ENCODE results near the gene TCTN2. TPM values are rescaled to one million over a fixed set of nuclear protein-coding genes. Genes with fewer than 3 reads are reported as not detected.

The TCTN2 gene
- total RNA-seq, 1 donor from 2014 or later = 2.7 TPM

- intact Hi-C loops (cut with DNase I) = loop anchor here (2.0 to 5.0 kb wide), 3 partner anchors 41 to 260 kb away; partner anchors contain the start of genes CCDC92, TCTN2 and ZNF664
- Histone ChIP-seq H3K9me3 (no peaks in the 10 kb centered on the region), H3K27me3 (no peaks in the 10 kb centered on the region), H3K4me3 (peak overlapping the region; percentile 95 to 96), H3K27ac (peak overlapping the region; percentile 45 to 70), H3K4me1 (peaks cover 0 to 16% of the 10 kb centered on the region in 2 donors), H3K36me3 (no peaks in the 10 kb centered on the region)
- peak in 1 of 2 donors; percentile 56 for DNase-seq (ENCODE audit: low spot score in 2 of 2)
- no peak for TF ChIP-seq CTCF (IDR thresholded peaks at IDR 0.05)
Observed at GRCh38 chr12:123712780-123713319, 41.9 kb downstream of the TCTN2 start.

GRCh38 chr12:123713398-123713797, 42.5 kb downstream of the TCTN2 start:
- Histone ChIP-seq H3K9me3 (no peaks in the 10 kb centered on the region), H3K36me3 (no peaks in the 10 kb centered on the region), H3K4me3 (peak overlapping the region; percentile 95 to 96), H3K4me1 (peaks cover 0 to 16% of the 10 kb centered on the region in 2 donors), H3K27me3 (no peaks in the 10 kb centered on the region), H3K27ac (no peak overlapping the region)
- peak in 1 of 2 donors; percentile 39 for DNase-seq (ENCODE audit: low spot score in 2 of 2)
- TF ChIP-seq CTCF (IDR thresholded peaks at IDR 0.05) = no peak
- intact Hi-C loops (cut with DNase I) = loop anchor here (2.0 to 5.0 kb wide), 3 partner anchors 41 to 259 kb away; partner anchors contain the start of genes CCDC92, TCTN2 and ZNF664

GRCh38 chr12:123713823-123714585, 43.1 kb downstream of the TCTN2 start:
- no peak for TF ChIP-seq CTCF (IDR thresholded peaks at IDR 0.05)
- Histone ChIP-seq H3K36me3 (peaks cover 0 to 3% of the 10 kb centered on the region in 2 donors), H3K9me3 (no peaks in the 10 kb centered on the region), H3K27ac (no peak overlapping the region), H3K4me3 (peak overlapping the region in 1 of 2 donors; percentile 96), H3K4me1 (peaks cover 0 to 16% of the 10 kb centered on the region in 2 donors), H3K27me3 (no peaks in the 10 kb centered on the region)
- DNase-seq (ENCODE audit: low spot score in 2 of 2) = peak in 1 of 2 donors; percentile 18
- intact Hi-C loops (cut with DNase I) = loop anchor here (2.0 to 5.0 kb wide), 3 partner anchors 42 to 259 kb away; partner anchors contain the start of genes CCDC92, TCTN2 and ZNF664

- H3K4me1 ChIP-seq = peaks cover 0 to 16% of the 10 kb centered on the region in 2 donors
- H3K36me3 ChIP-seq = peaks cover 0 to 15% of the 10 kb centered on the region in 2 donors
- no peak for DNase-seq (ENCODE audit: low spot score in 2 of 2)
- no peaks in the 10 kb centered on the region for H3K27me3 ChIP-seq
- TF ChIP-seq CTCF (IDR thresholded peaks at IDR 0.05) = no peak
- no peaks in the 10 kb centered on the region for H3K9me3 ChIP-seq
- no peak overlapping the region for H3K4me3 ChIP-seq
- no peak overlapping the region for H3K27ac ChIP-seq
- intact Hi-C loops (cut with DNase I) = no loop called here
Observed at GRCh38 chr12:123715195-123715594, 44.3 kb downstream of the TCTN2 start.

- TF ChIP-seq CTCF (IDR thresholded peaks at IDR 0.05) = no peak
- intact Hi-C loops (cut with DNase I) = no loop called here
- peak in 1 of 2 donors; percentile 24 for DNase-seq (ENCODE audit: low spot score in 2 of 2)
Observed at GRCh38 chr12:123717350-123717749, 46.4 kb downstream of the TCTN2 start.

More at GRCh38 chr12:123717350-123717749, 46.4 kb downstream of the TCTN2 start:
- Histone ChIP-seq H3K4me1 (peaks cover 0 to 12% of the 10 kb centered on the region in 2 donors), H3K27me3 (no peaks in the 10 kb centered on the region), H3K27ac (no peak overlapping the region), H3K4me3 (no peak overlapping the region), H3K36me3 (peaks cover 3 to 27% of the 10 kb centered on the region in 2 donors), H3K9me3 (no peaks in the 10 kb centered on the region)
